HepG2 (cell line): ENCODE results near the gene ETDC. TPM values are rescaled to one million over a fixed set of nuclear protein-coding genes. Genes with fewer than 3 reads are reported as not detected.

Source experiments
- ATAC-seq: fragments of 200-7000 bp; cut with Tn5 transposase; 3 replicates; pipeline ENCODE4 v1.9.1; 2020; ENCODE audit warnings: mild to moderate bottlenecking, moderate library complexity
- BruUV-seq: library from RNA; stranded (reverse); fragments of 400-500 nt; replicated peaks from 2 replicates; lab custom pipeline; 2021; lab: Mats Ljungman, UMichigan
- CTCF ChIA-PET: fragments of 300-600 bp; formaldehyde crosslinking; extraction: SDS; loops from one replicate; lab custom pipeline; 2021; ENCODE audit warnings: low total read pairs, inconsistent platforms, low intra/inter-chr PET ratio; lab: Yijun Ruan, JAX
- POLR2A ChIA-PET: fragments of 350-600 bp; sonication (Branson Sonifier 250); formaldehyde crosslinking; loops from one replicate; lab custom pipeline; 2020; ENCODE audit warnings: antibody characterized with exemption, inconsistent platforms; lab: Yijun Ruan, JAX
- DNase-seq: peaks from one replicate; pipeline ENCODE4 v3.0.0-alpha.2; 2015; ENCODE audit warnings: low spot score
- FAIRE-seq: peaks from 3 replicates; lab custom pipeline; 2011; peaks lifted over from hg19 to GRCh38; lab: Jason Lieb, UNC
- H2AFZ ChIP-seq: one replicate; pipeline ENCODE4 v1.6.1; 2011; ENCODE audit warnings: low read length, inconsistent platforms
- H3K27ac ChIP-seq: fragments of 300-600 bp; 3 replicates; pipeline ENCODE4 v1.8.0; 2011; ENCODE audit warnings: mixed run types, mild to moderate bottlenecking, mixed read lengths, low read length, inconsistent platforms; ENCODE audit not compliant: insufficient read depth; ENCODE audit errors: extremely low read length
- H3K27me3 ChIP-seq, 2 experiments: fragments of 200-600 bp in 1 of 2; 2 replicates in 1 of 2; 3 replicates in 1 of 2; pipeline versions ENCODE4 v1.6.0 to v1.8.0; 2011; ENCODE audit warnings: low read length in 2 of 2, mild to moderate bottlenecking in 2 of 2, moderate library complexity in 2 of 2, inconsistent platforms in 1 of 2; ENCODE audit not compliant: insufficient read depth in 2 of 2, control insufficient read depth in 1 of 2
- H3K36me3 ChIP-seq, 2 experiments: fragments of 200-600 bp in 1 of 2; replicated peaks in 1 of 2; 2 replicates in 1 of 2; 3 replicates in 1 of 2; pipeline versions ENCODE4 v1.5.1 to v1.8.0; 2011; ENCODE audit warnings: low read length in 2 of 2, inconsistent platforms in 1 of 2; ENCODE audit not compliant: insufficient read depth in 2 of 2, control insufficient read depth in 1 of 2
- H3K4me1 ChIP-seq: 2 replicates; pipeline ENCODE4 v1.5.1; 2012; ENCODE audit warnings: low read length, inconsistent platforms; ENCODE audit not compliant: insufficient read depth
- H3K4me2 ChIP-seq: 2 replicates; pipeline ENCODE4 v1.6.0; 2011; ENCODE audit warnings: low read depth, low read length, inconsistent platforms
- H3K4me3 ChIP-seq, 3 experiments: fragments of 200-600 bp in 1 of 3; sonication (generic), shearing (Covaris generic) in 1 of 3; replicated peaks in 1 of 3; 2 replicates each; pipeline ENCODE4 v1.5.1; 2011 to 2016; ENCODE audit warnings: low read length in 3 of 3, inconsistent platforms in 2 of 3, low read depth in 2 of 3, mild to moderate bottlenecking in 2 of 3, control low read depth in 1 of 3, mixed read lengths in 1 of 3; ENCODE audit not compliant: insufficient read depth in 1 of 3
- H3K79me2 ChIP-seq: one replicate; pipeline ENCODE4 v1.6.1; 2011; ENCODE audit warnings: low read length, inconsistent platforms; ENCODE audit not compliant: insufficient read depth
- H3K9ac ChIP-seq: 2 replicates; pipeline ENCODE4 v1.6.0; 2011; ENCODE audit warnings: mild to moderate bottlenecking, low read depth, low read length, inconsistent platforms; ENCODE audit not compliant: insufficient read depth
- H3K9me3 ChIP-seq: 2 replicates; pipeline ENCODE4 v1.5.1; 2012; ENCODE audit warnings: mild to moderate bottlenecking, low read length
- H4K20me1 ChIP-seq: 2 replicates; pipeline ENCODE4 v1.6.0; 2011; ENCODE audit warnings: inconsistent platforms, mild to moderate bottlenecking, low read length, moderate library complexity; ENCODE audit not compliant: insufficient read depth
- ARID5B ChIP-seq: IDR thresholded peaks from 2 replicates; pipeline ENCODE4 v1.4.0; 2020; ENCODE audit warnings: mild to moderate bottlenecking, missing genetic modification reagents
- DMAP1 ChIP-seq: IDR thresholded peaks from 2 replicates; pipeline ENCODE4 v1.6.1; 2016
- EHMT2 ChIP-seq: fragments of 200-600 bp; sonication (generic); IDR thresholded peaks from 2 replicates; pipeline ENCODE4 v1.7.0; 2017; ENCODE audit warnings: antibody characterized with exemption, low read depth, low read length, borderline replicate concordance
- HMGXB4 ChIP-seq, 2 experiments: sonication (generic) in 1 of 2; formaldehyde crosslinking in 1 of 2; IDR thresholded peaks; 2 replicates each; pipeline versions ENCODE4 v1.4.0 to v1.6.1; 2018 to 2020; ENCODE audit warnings: missing genetic modification reagents in 2 of 2, borderline replicate concordance in 1 of 2, low read depth in 1 of 2, mild to moderate bottlenecking in 1 of 2, missing biosample characterization in 1 of 2
- KAT8 ChIP-seq: IDR thresholded peaks from 2 replicates; pipeline ENCODE4 v1.6.1; 2016; ENCODE audit warnings: missing genetic modification reagents, missing compliant biosample characterization
- MTA3 ChIP-seq: sonication (generic); formaldehyde crosslinking; IDR thresholded peaks from 2 replicates; pipeline ENCODE4 v1.4.0; 2020; ENCODE audit warnings: missing genetic modification reagents
- NCOA2 ChIP-seq: sonication (generic); formaldehyde crosslinking; IDR thresholded peaks from 2 replicates; pipeline ENCODE4 v1.8.0; 2022; ENCODE audit warnings: inconsistent platforms
- SIX1 ChIP-seq: sonication (generic); formaldehyde crosslinking; IDR thresholded peaks from 2 replicates; pipeline ENCODE4 v1.4.0; 2020; ENCODE audit warnings: missing genetic modification reagents, borderline replicate concordance
- XRCC5 ChIP-seq: fragments of 200-400 bp; formaldehyde crosslinking; optimal IDR thresholded peaks from 2 replicates; pipeline ENCODE3; 2017; ENCODE audit warnings: mild to moderate bottlenecking, low read length
- ZNF530 ChIP-seq: sonication (generic); formaldehyde crosslinking; IDR thresholded peaks from 2 replicates; pipeline ENCODE4 v1.5.0; 2020; ENCODE audit warnings: low read depth, mild to moderate bottlenecking, missing genetic modification reagents
- ZNF772 ChIP-seq: sonication (generic); formaldehyde crosslinking; IDR thresholded peaks from 2 replicates; pipeline ENCODE4 v1.5.0; 2020; ENCODE audit warnings: mild to moderate bottlenecking, missing genetic modification reagents
- ZNF879 ChIP-seq: sonication (generic); formaldehyde crosslinking; IDR thresholded peaks from 2 replicates; pipeline ENCODE4 v1.8.1; 2023; ENCODE audit warnings: missing genetic modification reagents
- WGBS: methylation state at CpG from one replicate; pipeline ENCODE4 v1.1.6; 2017; ENCODE audit warnings: low lambda C conversion rate; 5-methylcytosine and 5-hydroxymethylcytosine counted together
- in situ Hi-C: cut with HindIII; loops from 2 replicates; pipeline ENCODE4 v1.10.0; 2017; ENCODE audit warnings: low pct_unique_long_range_greater_than_20kb; ENCODE audit not compliant: extremely low pct_ligation_motif_present
- intact Hi-C: fragments of 100-400 bp; cut with micrococcal nuclease; formaldehyde crosslinking; loops from one replicate; pipeline ENCODE4 v1.10.0; 2022; ENCODE audit not compliant: unreplicated experiment
- polyA plus RNA-seq, 8 experiments: library from polyadenylated mRNA; depleted of rRNA in 3 of 8; stranded (reverse) in 7 of 8; unstranded in 1 of 8; fragments of >200 nt; fragmentation: Illumina TruSeq in 4 of 8; extraction: Trizol in 4 of 8; gene quantifications; 2 replicates each; pipeline versions ENCODE4 v1.2.1 to v1.2.3, GENCODE V29; 2011 to 2016; ENCODE audit warnings: low read depth in 4 of 8, missing spikeins in 1 of 8, mixed read lengths in 1 of 8; ENCODE audit not compliant: insufficient read depth in 1 of 8
- total RNA-seq, 5 experiments: library from RNA; depleted of rRNA; stranded (reverse); fragments of >200 nt; fragmentation: Illumina TruSeq; extraction: Trizol; gene quantifications; 2 replicates each; pipeline ENCODE4 v1.2.3, GENCODE V29; 2016; ENCODE audit warnings: low read depth in 1 of 5

Gene ETDC
- total and polyA plus RNA-seq, 2 of the 13 experiments (the other 11 are each of a cell fraction or from before 2014, with no cell fraction given) = not detected

GRCh38 chrX:135307171-135307570 lies 2.1 kb upstream of the ETDC start:
- Histone ChIP-seq H3K4me2 (no peak overlapping the region), H3K27ac (no peak overlapping the region), H4K20me1 (no peaks in the 10 kb centered on the region), H3K27me3 (no peaks in the 10 kb centered on the region), H2AFZ (no peak overlapping the region), H3K4me3 (no peak overlapping the region), H3K9me3 (no peaks in the 10 kb centered on the region), H3K36me3 (no peaks in the 10 kb centered on the region), H3K79me2 (no peaks in the 10 kb centered on the region), H3K9ac (no peak overlapping the region), H3K4me1 (no peaks in the 10 kb centered on the region)
- DNase-seq (no peak), FAIRE-seq (no peak), ATAC-seq (no peak)
- in situ Hi-C loops (no loop called here), intact Hi-C loops (no loop called here)
- no CpG with 5 or more reads among the region's 3 CpGs for WGBS
- no TSS peak for BruUV-seq
- CTCF ChIA-PET = no interaction called here
- no peak for TF ChIP-seq ZNF772 (CRISPR knock-in tag)
- TF ChIP-seq MTA3 (CRISPR knock-in tag) = no peak
- no peak for TF ChIP-seq EHMT2
- TF ChIP-seq ARID5B = no peak
- no peak for TF ChIP-seq SIX1
- no peak for TF ChIP-seq HMGXB4 (CRISPR knock-in tag; IDR thresholded peaks at IDR 0.05; ENCODE audit: borderline replicate concordance in 1 of 2, low read depth in 1 of 2)
- TF ChIP-seq KAT8 (CRISPR knock-in tag) = no peak
- TF ChIP-seq DMAP1 (CRISPR knock-in tag) = no peak
- TF ChIP-seq ZNF879 (CRISPR knock-in tag) = no peak
- no peak for TF ChIP-seq XRCC5
- no peak for TF ChIP-seq ZNF530
- no peak for TF ChIP-seq NCOA2 (CRISPR knock-in tag)
- POLR2A ChIA-PET = no interaction called here
